Tibial nerve (tissue), 4 donors: ENCODE measurements around the gene STAC. TPM values are rescaled to one million over a fixed set of nuclear protein-coding genes. Genes with fewer than 3 reads are reported as not detected.
"Not testable (repeated sequence)": the region's sequence is repeated elsewhere in the genome, so short reads cannot be mapped to it uniquely, and the experiment has no call there.

ENCODE experiments used
- DNase-seq, 2 donors: peaks; one replicate each; pipeline ENCODE4 v3.0.0-alpha.2; 2019; ENCODE audit warnings: low spot score in 2 of 2
- H3K27ac ChIP-seq, 4 donors: fragments of 200-600 bp; sonication (generic) in 3 of 4; one replicate each; pipeline ENCODE4 v1.5.1; 2017 to 2019; ENCODE audit warnings: mild to moderate bottlenecking in 1 of 4
- H3K27me3 ChIP-seq, 2 donors: fragments of 200-600 bp; sonication (generic) in 1 of 2; one replicate each; pipeline versions ENCODE4 v1.5.1 to v1.6.0; 2017 to 2019
- H3K36me3 ChIP-seq, 3 donors: fragments of 200-600 bp; sonication (generic); one replicate each; pipeline ENCODE4 v1.5.1; 2018 to 2019
- H3K4me1 ChIP-seq, 4 donors: fragments of 200-600 bp; sonication (generic) in 3 of 4; one replicate each; pipeline ENCODE4 v1.5.1; 2017 to 2019
- H3K4me3 ChIP-seq, 4 donors: fragments of 200-600 bp; sonication (generic) in 3 of 4; one replicate each; pipeline ENCODE4 v1.5.1; 2017 to 2019; ENCODE audit warnings: mild to moderate bottlenecking in 1 of 4, moderate library complexity in 1 of 4
- H3K9me3 ChIP-seq, 4 donors: fragments of 200-600 bp; sonication (generic) in 3 of 4; one replicate each; pipeline ENCODE4 v1.5.1; 2017 to 2019
- EP300 ChIP-seq, 2 donors: sonication (generic); formaldehyde crosslinking; IDR thresholded peaks; one replicate each; pipeline ENCODE4 v1.6.1; 2017; ENCODE audit warnings: antibody characterized with exemption in 2 of 2, mild to moderate bottlenecking in 1 of 2
- POLR2A ChIP-seq, 2 donors: fragments of 450-650 bp; IDR thresholded peaks; one replicate each; pipeline ENCODE4 v1.6.1; 2017; ENCODE audit warnings: antibody characterized with exemption in 2 of 2, mild to moderate bottlenecking in 2 of 2, moderate library complexity in 2 of 2
- WGBS, 2 donors: methylation state at CpG; one replicate each; pipeline ENCODE4 v1.1.5; 2018; 5-methylcytosine and 5-hydroxymethylcytosine counted together
- total RNA-seq, 4 donors: library from RNA; depleted of rRNA; stranded (reverse); fragments of >200 nt; gene quantifications; one replicate each; pipeline ENCODE4 v1.1.0, GENCODE V29; 2016
- TF ChIP-seq, protein P1 (sequence below), 5 experiments: fragments of 200-600 bp in 3 of 5; fragments of 450-650 bp in 2 of 5; sonication (generic) in 3 of 5; IDR thresholded peaks; one replicate each; pipeline ENCODE4 v1.5.1; 2016 to 2019; ENCODE audit warnings: antibody characterized with exemption in 5 of 5, mild to moderate bottlenecking in 3 of 5, moderate library complexity in 2 of 5

The STAC gene
- total RNA-seq, 4 donors from 2014 or later, result 2.4 to 4.2 (median 3.7) TPM

DNA sequence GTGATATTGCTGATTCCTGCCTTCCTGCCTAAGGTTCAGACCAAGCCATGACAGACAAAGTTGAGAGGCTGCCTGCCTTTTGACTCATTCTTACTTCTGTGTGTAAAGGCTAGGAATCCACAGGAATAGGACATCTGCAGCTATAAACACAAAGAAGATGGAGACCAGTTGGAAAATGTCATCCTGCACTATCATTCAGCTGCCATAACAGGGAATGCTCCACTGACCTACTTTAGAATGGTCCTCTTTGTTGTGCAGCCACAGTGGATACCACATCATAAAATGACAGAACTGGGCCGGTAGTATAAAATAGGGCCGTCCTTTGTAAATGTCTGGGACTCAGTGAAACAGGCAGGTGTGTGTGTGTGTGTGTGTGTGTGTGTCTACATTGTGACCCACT, 75.1 kb downstream of the STAC start:
- no peak overlapping the region for H3K4me3 ChIP-seq
- H3K4me1 ChIP-seq, result no peaks in the 10 kb centered on the region
- no peak overlapping the region for H3K27ac ChIP-seq
- TF ChIP-seq, protein P1, sequence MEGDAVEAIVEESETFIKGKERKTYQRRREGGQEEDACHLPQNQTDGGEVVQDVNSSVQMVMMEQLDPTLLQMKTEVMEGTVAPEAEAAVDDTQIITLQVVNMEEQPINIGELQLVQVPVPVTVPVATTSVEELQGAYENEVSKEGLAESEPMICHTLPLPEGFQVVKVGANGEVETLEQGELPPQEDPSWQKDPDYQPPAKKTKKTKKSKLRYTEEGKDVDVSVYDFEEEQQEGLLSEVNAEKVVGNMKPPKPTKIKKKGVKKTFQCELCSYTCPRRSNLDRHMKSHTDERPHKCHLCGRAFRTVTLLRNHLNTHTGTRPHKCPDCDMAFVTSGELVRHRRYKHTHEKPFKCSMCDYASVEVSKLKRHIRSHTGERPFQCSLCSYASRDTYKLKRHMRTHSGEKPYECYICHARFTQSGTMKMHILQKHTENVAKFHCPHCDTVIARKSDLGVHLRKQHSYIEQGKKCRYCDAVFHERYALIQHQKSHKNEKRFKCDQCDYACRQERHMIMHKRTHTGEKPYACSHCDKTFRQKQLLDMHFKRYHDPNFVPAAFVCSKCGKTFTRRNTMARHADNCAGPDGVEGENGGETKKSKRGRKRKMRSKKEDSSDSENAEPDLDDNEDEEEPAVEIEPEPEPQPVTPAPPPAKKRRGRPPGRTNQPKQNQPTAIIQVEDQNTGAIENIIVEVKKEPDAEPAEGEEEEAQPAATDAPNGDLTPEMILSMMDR (IDR thresholded peaks at IDR 0.05), result no peak
- no peak for TF ChIP-seq POLR2A (IDR thresholded peaks at IDR 0.05)
- no peak for TF ChIP-seq EP300 (IDR thresholded peaks at IDR 0.05)
- no peak for DNase-seq
- H3K9me3 ChIP-seq, result no peaks in the 10 kb centered on the region
- WGBS, 2 donors, result 56 to 58% methylated on average over 2 of the region's 2 CpGs
- H3K27me3 ChIP-seq, result no peaks in the 10 kb centered on the region
- no peaks in the 10 kb centered on the region for H3K36me3 ChIP-seq

DNA sequence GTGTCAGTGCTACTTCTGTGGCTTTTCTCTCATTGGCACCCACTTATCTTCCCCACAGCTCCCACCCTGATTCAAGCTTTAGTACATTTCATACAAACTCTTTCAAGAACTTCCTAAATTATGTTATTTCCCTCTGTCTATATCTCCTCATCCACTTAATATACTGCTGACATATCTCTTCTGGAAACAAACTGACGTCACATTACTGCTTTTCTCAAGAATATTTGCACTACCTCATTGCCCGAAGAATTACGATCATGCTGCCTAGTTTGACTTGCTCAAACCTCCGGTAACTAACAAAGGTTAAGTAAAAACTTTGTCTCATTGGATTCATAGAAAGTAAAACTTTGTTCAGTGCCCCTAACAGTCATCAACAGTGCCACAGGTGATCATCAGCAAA, 76.5 kb downstream of the STAC start:
- H3K9me3 ChIP-seq, result no peaks in the 10 kb centered on the region
- H3K27ac ChIP-seq, result no peak overlapping the region
- no peak overlapping the region for H3K4me3 ChIP-seq
- DNase-seq, result no peak
- H3K36me3 ChIP-seq, result no peaks in the 10 kb centered on the region
- WGBS, 2 donors, result 79 to 91% methylated on average over 4 of the region's 4 CpGs
- no peaks in the 10 kb centered on the region for H3K4me1 ChIP-seq
- no peaks in the 10 kb centered on the region for H3K27me3 ChIP-seq
- TF ChIP-seq EP300 (IDR thresholded peaks at IDR 0.05) (no peak), POLR2A (IDR thresholded peaks at IDR 0.05) (no peak)
- TF ChIP-seq, protein P1 (IDR thresholded peaks at IDR 0.05), result no peak

DNA sequence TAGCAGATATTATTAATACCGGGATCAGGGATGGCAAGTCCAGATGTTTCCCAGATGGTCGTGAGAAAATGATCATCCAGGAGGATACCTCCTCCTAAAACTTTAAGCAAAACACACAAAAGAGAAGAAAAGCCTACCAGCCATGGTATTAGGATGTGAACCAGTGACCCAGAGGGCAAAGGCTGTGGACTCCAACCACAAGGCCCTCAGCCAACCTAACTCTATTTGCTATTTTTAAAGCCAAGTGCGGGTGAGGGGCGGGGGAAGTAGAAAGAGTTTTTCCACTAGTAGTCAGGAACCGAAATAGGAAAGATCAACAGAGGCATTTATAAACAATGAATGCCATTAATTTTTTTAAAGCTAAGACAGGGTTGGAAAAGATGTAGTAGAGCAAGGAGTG, 77.4 kb downstream of the STAC start:
- no peaks in the 10 kb centered on the region for H3K4me1 ChIP-seq
- H3K36me3 ChIP-seq, result no peaks in the 10 kb centered on the region
- 37 to 41% methylated on average over 5 of the region's 5 CpGs for WGBS, 2 donors
- no peak for DNase-seq
- H3K4me3 ChIP-seq, result no peak overlapping the region
- no peak overlapping the region for H3K27ac ChIP-seq
- H3K9me3 ChIP-seq, result no peaks in the 10 kb centered on the region
- TF ChIP-seq EP300 (IDR thresholded peaks at IDR 0.05) (no peak), POLR2A (IDR thresholded peaks at IDR 0.05) (no peak)
- TF ChIP-seq, protein P1 (IDR thresholded peaks at IDR 0.05), result no peak
- H3K27me3 ChIP-seq, result no peaks in the 10 kb centered on the region

DNA sequence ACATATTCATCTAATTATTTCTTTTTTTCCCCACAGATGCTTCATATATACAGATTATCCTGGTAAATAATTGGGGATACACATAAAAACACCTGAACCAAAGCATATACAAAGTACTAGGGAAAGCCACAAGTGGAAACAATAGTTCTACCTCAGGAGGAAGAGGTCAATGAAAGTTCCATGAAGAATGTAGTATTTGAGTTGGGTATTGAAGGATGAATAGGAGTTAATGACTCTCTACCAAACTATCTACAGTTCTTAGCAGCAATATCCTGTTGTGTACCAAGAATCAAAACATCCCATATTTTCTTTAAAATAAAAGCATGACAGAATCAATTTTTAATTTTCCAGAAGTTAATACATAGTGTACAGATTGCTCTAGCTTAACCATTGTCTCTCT, 78.9 kb downstream of the STAC start:
- no peak overlapping the region for H3K27ac ChIP-seq
- no peaks in the 10 kb centered on the region for H3K36me3 ChIP-seq
- H3K27me3 ChIP-seq, result no peaks in the 10 kb centered on the region
- no peaks in the 10 kb centered on the region for H3K4me1 ChIP-seq
- no peaks in the 10 kb centered on the region for H3K9me3 ChIP-seq
- H3K4me3 ChIP-seq, result no peak overlapping the region
- DNase-seq, result no peak
- TF ChIP-seq, protein P1 (IDR thresholded peaks at IDR 0.05), result no peak
- TF ChIP-seq EP300 (IDR thresholded peaks at IDR 0.05) (no peak), POLR2A (IDR thresholded peaks at IDR 0.05) (no peak)

DNA sequence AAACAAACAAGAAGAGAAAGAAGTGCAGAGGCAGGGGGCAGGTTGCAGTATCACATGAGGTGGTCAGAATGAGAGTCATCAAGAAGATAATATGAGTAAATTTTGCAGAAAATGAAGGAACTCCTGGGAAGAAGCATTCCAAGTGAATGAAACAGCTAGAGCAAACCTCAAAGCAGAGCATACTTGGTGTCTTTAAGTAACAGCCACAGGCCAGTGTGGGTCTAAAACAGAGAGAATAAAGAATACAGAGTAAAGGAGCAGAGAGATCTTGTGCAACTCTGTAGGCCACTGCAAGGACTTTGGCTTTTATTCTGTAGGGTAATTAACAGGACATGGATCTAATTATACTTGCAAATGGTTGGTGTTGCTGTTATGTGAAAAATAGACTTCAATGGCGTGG, 81.3 kb downstream of the STAC start:
- no peak for DNase-seq
- H3K36me3 ChIP-seq, result no peaks in the 10 kb centered on the region
- no peaks in the 10 kb centered on the region for H3K4me1 ChIP-seq
- H3K4me3 ChIP-seq, result no peak overlapping the region
- WGBS, 2 donors, result 61 to 100% methylated on average over 1 of the region's 1 CpG
- H3K27me3 ChIP-seq, result no peaks in the 10 kb centered on the region
- TF ChIP-seq, protein P1 (IDR thresholded peaks at IDR 0.05), result no peak
- no peak for TF ChIP-seq EP300 (IDR thresholded peaks at IDR 0.05)
- no peak for TF ChIP-seq POLR2A (IDR thresholded peaks at IDR 0.05)
- peaks cover 0 to 20% (median 0%) of the 10 kb centered on the region in 4 donors for H3K9me3 ChIP-seq
- H3K27ac ChIP-seq, result no peak overlapping the region

DNA sequence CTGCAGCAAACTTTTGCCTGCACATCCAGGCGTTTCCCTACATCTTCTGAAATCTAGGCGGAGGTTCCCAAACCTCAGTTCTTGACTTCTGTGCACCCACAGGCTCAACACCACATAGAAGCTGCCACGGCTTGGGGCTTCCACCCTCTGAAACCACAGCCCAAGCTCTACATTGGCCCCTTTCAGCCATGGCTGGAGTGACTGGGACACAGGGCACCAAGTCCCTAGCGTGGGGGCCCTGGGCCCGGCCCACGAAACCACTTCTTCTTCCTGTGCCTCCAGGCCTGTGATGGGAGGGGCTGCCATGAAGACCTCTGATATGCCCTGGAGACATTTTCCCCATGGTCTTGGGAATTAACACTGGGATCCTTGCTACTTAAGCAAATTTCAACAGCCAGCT, 91.7 kb downstream of the STAC start:
- not testable (repeated sequence) for H3K36me3 ChIP-seq, H3K4me3 ChIP-seq, H3K9me3 ChIP-seq, H3K27me3 ChIP-seq, H3K4me1 ChIP-seq, H3K27ac ChIP-seq, DNase-seq
- 91 to 94% methylated on average over 3 to 6 of the region's 6 CpGs for WGBS, 2 donors
